K562 (cell line): ENCODE measurements around the gene DUSP5. TPM values are rescaled to one million over a fixed set of nuclear protein-coding genes. Genes with fewer than 3 reads are reported as not detected.
A peak's percentile ranks its signal among the peaks of the same experiment; 100 is the strongest.

ENCODE experiments used
- ATAC-seq: fragments of 200-7000 bp; cut with Tn5 transposase; 3 replicates; pipeline ENCODE4 v1.9.1; 2020; ENCODE audit warnings: moderate library complexity
- BruUV-seq: library from RNA; stranded (reverse); fragments of 400-500 nt; replicated peaks from 2 replicates; lab custom pipeline; 2021; lab: Mats Ljungman, UMichigan
- CTCF ChIA-PET: fragments of 300-600 bp; formaldehyde crosslinking; extraction: SDS; loops from one replicate; lab custom pipeline; 2021; ENCODE audit warnings: low intra/inter-chr PET ratio; lab: Yijun Ruan, JAX
- POLR2A ChIA-PET: fragments of 300-600, 350-650 bp; sonication (Branson Sonifier 250); formaldehyde crosslinking; extraction: SDS; loops from one replicate; lab custom pipeline; 2021; ENCODE audit warnings: antibody characterized with exemption, inconsistent platforms; lab: Yijun Ruan, JAX
- DNase-seq, 4 experiments: peaks; one replicate each; pipeline versions ENCODE4 v3.0.0 to v3.0.0-alpha.2; 2011 to 2018; ENCODE audit warnings: low spot score in 3 of 4, mixed read lengths in 3 of 4; ENCODE audit errors: extremely low read depth in 1 of 4
- FAIRE-seq: peaks from 2 replicates; lab custom pipeline; 2011; peaks lifted over from hg19 to GRCh38; lab: Jason Lieb, UNC
- H2AFZ ChIP-seq: 2 replicates; pipeline ENCODE4 v1.6.0; 2011; ENCODE audit warnings: low read depth, low read length, control low read depth, inconsistent platforms
- H3K27ac ChIP-seq: fragments of 200-600 bp; 3 replicates; pipeline ENCODE4 v1.8.0; 2011; ENCODE audit warnings: low read depth, mild to moderate bottlenecking, control low read depth, inconsistent platforms, low read length, moderate library complexity, mixed read lengths; ENCODE audit errors: extremely low read depth
- H3K27me3 ChIP-seq, 2 experiments: fragments of 300-600 bp in 1 of 2; 2 replicates in 1 of 2; 3 replicates in 1 of 2; pipeline versions ENCODE4 v1.6.0 to v1.8.0; 2011; ENCODE audit warnings: inconsistent platforms in 2 of 2, low read length in 2 of 2, mild to moderate bottlenecking in 1 of 2, mixed read lengths in 1 of 2, moderate library complexity in 1 of 2; ENCODE audit not compliant: control insufficient read depth in 2 of 2, insufficient read depth in 2 of 2
- H3K36me3 ChIP-seq: fragments of 300-600 bp; 3 replicates; pipeline ENCODE4 v1.8.0; 2011; ENCODE audit warnings: mild to moderate bottlenecking, low read length, inconsistent platforms; ENCODE audit not compliant: control insufficient read depth, insufficient read depth
- H3K4me1 ChIP-seq, 2 experiments: fragments of 200-600 bp in 1 of 2; replicated peaks in 1 of 2; 2 replicates in 1 of 2; 3 replicates in 1 of 2; pipeline versions ENCODE4 v1.5.1 to v1.8.0; 2011; ENCODE audit warnings: inconsistent platforms in 2 of 2, low read length in 2 of 2, mild to moderate bottlenecking in 1 of 2, mixed read lengths in 1 of 2, moderate library complexity in 1 of 2; ENCODE audit not compliant: control insufficient read depth in 2 of 2, insufficient read depth in 2 of 2
- H3K4me2 ChIP-seq: 2 replicates; pipeline ENCODE4 v1.6.1; 2011; ENCODE audit warnings: low read length, control low read depth, inconsistent platforms, mixed read lengths; ENCODE audit not compliant: insufficient read depth
- H3K4me3 ChIP-seq: fragments of 200-600 bp; sonication (generic), shearing (Covaris generic); 2 replicates; pipeline ENCODE4 v1.5.1; 2016; ENCODE audit warnings: control low read depth, inconsistent platforms
- H3K79me2 ChIP-seq: fragments of 200-600 bp; 3 replicates; pipeline ENCODE4 v1.8.0; 2011; ENCODE audit warnings: low read length, inconsistent platforms; ENCODE audit not compliant: control insufficient read depth, insufficient read depth
- H3K9ac ChIP-seq, 2 experiments: 2 replicates each; pipeline versions ENCODE4 v1.6.0 to v1.6.1; 2011; ENCODE audit warnings: low read depth in 2 of 2, low read length in 2 of 2, control low read depth in 1 of 2, inconsistent platforms in 1 of 2, mild to moderate bottlenecking in 1 of 2, mixed read lengths in 1 of 2; ENCODE audit not compliant: insufficient read depth in 1 of 2
- H3K9me1 ChIP-seq: one replicate; pipeline ENCODE4 v1.6.0; 2011; ENCODE audit warnings: inconsistent platforms, mild to moderate bottlenecking, low read length, moderate library complexity; ENCODE audit not compliant: control insufficient read depth, insufficient read depth
- H3K9me3 ChIP-seq: replicated peaks from 2 replicates; pipeline ENCODE4 v1.5.1; 2011; ENCODE audit warnings: low read depth, low read length, inconsistent platforms; ENCODE audit not compliant: control insufficient read depth, insufficient read depth
- H4K20me1 ChIP-seq: replicated peaks from 2 replicates; pipeline ENCODE4 v1.6.1; 2011; ENCODE audit warnings: low read length, inconsistent platforms, mixed read lengths; ENCODE audit not compliant: control insufficient read depth, insufficient read depth
- CBX2 ChIP-seq: fragments of 200-600 bp; sonication (generic); IDR thresholded peaks from one replicate; pipeline ENCODE4 v1.6.1; 2012; ENCODE audit warnings: mild to moderate bottlenecking, low read length, inconsistent platforms; ENCODE audit not compliant: insufficient read depth, poor library complexity, severe bottlenecking
- CBX8 ChIP-seq: fragments of 200-600 bp; sonication (generic); IDR thresholded peaks from 2 replicates; pipeline ENCODE4 v1.6.1; 2012; ENCODE audit warnings: borderline replicate concordance, mixed run types, low read depth, mild to moderate bottlenecking, moderate library complexity, mixed read lengths, low read length, control low read depth, inconsistent platforms; ENCODE audit not compliant: poor library complexity, severe bottlenecking; ENCODE audit errors: extremely low read depth
- ZFP91 ChIP-seq: sonication (generic); formaldehyde crosslinking; IDR thresholded peaks from 2 replicates; pipeline ENCODE4 v1.8.0; 2022; ENCODE audit warnings: mild to moderate bottlenecking, missing genetic modification reagents
- WGBS: fragments of 100-300 bp; shearing (Covaris generic); methylation state at CpG from one replicate; pipeline ENCODE4 v1.1.6; 2016; ENCODE audit warnings: low coverage, mixed read lengths; ENCODE audit not compliant: insufficient coverage; ENCODE audit errors: missing lambda C conversion rate; 5-methylcytosine and 5-hydroxymethylcytosine counted together
- in situ Hi-C: fragments of 300-500 bp; cut with MboI; formaldehyde crosslinking; loops from 4 replicates; pipeline ENCODE4 v1.15.0; 2018; ENCODE audit warnings: inconsistent platforms, mixed read lengths
- intact Hi-C: fragments of 100-400 bp; cut with micrococcal nuclease; formaldehyde crosslinking; loops from 2 replicates; pipeline ENCODE4 v1.14.2; 2022
- polyA plus RNA-seq, 8 experiments: library from polyadenylated mRNA; depleted of rRNA in 4 of 8; stranded (reverse) in 5 of 8; unstranded in 3 of 8; fragments of >200 nt; fragmentation: Nextera tagmentation in 2 of 8; fragmentation: Illumina TruSeq in 1 of 8; extraction: Ambion mirVana in 2 of 8; extraction: Trizol in 1 of 8; gene quantifications; 2 replicates each; pipeline versions ENCODE4 v1.2.1 to v1.2.3, GENCODE V29; 2011 to 2014; ENCODE audit warnings: inconsistent platforms in 1 of 8, missing spikeins in 1 of 8
- total RNA-seq, 7 experiments: library from RNA; depleted of rRNA in 6 of 7; stranded (reverse); fragments of >200 nt in 6 of 7; fragmentation: Illumina TruSeq in 2 of 7; extraction: Trizol in 2 of 7; gene quantifications; 2 replicates each; pipeline versions ENCODE4 v1.2.1 to v1.2.3, GENCODE V29; 2011 to 2021; ENCODE audit warnings: low replicate concordance in 1 of 7

Gene DUSP5
- total and polyA plus RNA-seq, 9 of the 15 experiments (the other 6 are each of a cell fraction or from before 2014, with no cell fraction given): 0.49 to 3.4 (median 2.0) TPM

GRCh38 chr10:110549211-110549610, 51.5 kb downstream of the DUSP5 start:
- FAIRE-seq: no peak
- no TSS peak for BruUV-seq
- no peaks in the 10 kb centered on the region for H3K9me3 ChIP-seq
- TF ChIP-seq CBX8 (peak; percentile 80), CBX2 (peak; percentile 96), ZFP91 (CRISPR knock-in tag) (no peak)
- H4K20me1 ChIP-seq: no peaks in the 10 kb centered on the region
- no peak overlapping the region for H3K4me2 ChIP-seq
- no peaks in the 10 kb centered on the region for H3K4me1 ChIP-seq
- WGBS: 1% methylated on average over 5 of the region's 5 CpGs
- no peaks in the 10 kb centered on the region for H3K9me1 ChIP-seq
- H3K4me3 ChIP-seq: no peak overlapping the region
- no peak for ATAC-seq
- H3K27ac ChIP-seq: no peak overlapping the region
- H3K9ac ChIP-seq: no peak overlapping the region
- intact Hi-C loops: no loop called here
- ChIA-PET POLR2A (interaction anchor here (0.7 to 1.4 kb wide), 2 partner anchors 10 to 15 kb away, joined by 3 to 4 read pairs; no protein-coding TSS in a partner anchor), CTCF (interaction anchor here (1.1 kb wide), 1 partner anchor 244 kb away, joined by 3 read pairs; the partner anchor contains the start of gene SMNDC1)
- no peak overlapping the region for H2AFZ ChIP-seq
- DNase-seq: no peak
- H3K27me3 ChIP-seq: no peaks in the 10 kb centered on the region; a peak in 2 of 5 replicates
- in situ Hi-C loops: loop anchor here (25.0 kb wide), 1 partner anchor 412 kb away; no protein-coding TSS in a partner anchor
- no peaks in the 10 kb centered on the region for H3K36me3 ChIP-seq
- H3K79me2 ChIP-seq: no peaks in the 10 kb centered on the region
